Adrenal gland (tissue), 12 donors: ENCODE measurements around the gene BUD31. TPM values are rescaled to one million over a fixed set of nuclear protein-coding genes. Genes with fewer than 3 reads are reported as not detected.

Experiments
- DNase-seq, 7 donors: peaks; one replicate each; pipeline ENCODE4 v3.0.0-alpha.2; 2019 to 2020
- H3K27ac ChIP-seq, 5 donors: fragments of 200-600 bp; sonication (generic) in 4 of 5; 1 replicate in 3 of 5; 2 replicates in 2 of 5; pipeline versions ENCODE4 v1.5.1 to v1.8.0; 2016 to 2020; ENCODE audit warnings: mild to moderate bottlenecking in 1 of 5
- H3K27me3 ChIP-seq: fragments of 200-600 bp; 2 replicates; pipeline ENCODE4 v1.8.0; 2021
- H3K36me3 ChIP-seq, 2 donors: fragments of 200-600 bp; replicated peaks in 1 of 2; 1 replicate in 1 of 2; 2 replicates in 1 of 2; pipeline versions ENCODE4 v1.5.1 to v1.8.0; 2018 to 2022
- H3K4me1 ChIP-seq, 2 donors: fragments of 200-600 bp; replicated peaks in 1 of 2; 1 replicate in 1 of 2; 2 replicates in 1 of 2; pipeline versions ENCODE4 v1.5.1 to v1.8.0; 2018 to 2021
- H3K4me3 ChIP-seq, 4 donors: fragments of 200-600 bp; sonication (generic) in 3 of 4; one replicate each; pipeline ENCODE4 v1.5.1; 2016 to 2018
- H3K9me3 ChIP-seq, 3 donors: fragments of 200-600 bp; sonication (generic) in 1 of 3; replicated peaks in 1 of 3; 1 replicate in 2 of 3; 2 replicates in 1 of 3; pipeline versions ENCODE4 v1.5.1 to v1.8.0; 2016 to 2021
- CTCF ChIP-seq, 6 experiments: fragments of 450-650 bp in 4 of 6; fragments of 200-600 bp in 2 of 6; sonication (generic) in 1 of 6; IDR thresholded peaks; 1 replicate in 5 of 6; 2 replicates in 1 of 6; pipeline versions ENCODE4 v1.5.1 to v1.8.0; 2016 to 2021; ENCODE audit warnings: antibody characterized with exemption in 6 of 6, mild to moderate bottlenecking in 2 of 6, moderate library complexity in 1 of 6
- POLR2A ChIP-seq, 2 donors: fragments of 450-650 bp; IDR thresholded peaks; one replicate each; pipeline ENCODE4 v1.6.1; 2017; ENCODE audit warnings: antibody characterized with exemption in 2 of 2, mild to moderate bottlenecking in 2 of 2, moderate library complexity in 1 of 2
- WGBS, 4 donors: extraction: QIAGEN DNeasy Blood & Tissue Kit in 2 of 4; methylation state at CpG; one replicate each; pipeline versions ENCODE4 v1.1.5 to v1.1.7; 2013 to 2017; 5-methylcytosine and 5-hydroxymethylcytosine counted together
- intact Hi-C, 2 donors: fragments of 100-400 bp; cut with DNase I; formaldehyde crosslinking; loops; one replicate each; pipeline versions ENCODE4 v1.14.1 to v1.15.0; 2022 to 2023
- polyA plus RNA-seq, 3 donors: library from polyadenylated mRNA; stranded (reverse); fragments of 200-250 nt in 2 of 3; fragments of 350-450 nt in 1 of 3; fragmentation: Illumina TruSeq in 1 of 3; extraction: RNeasy Lipid Tissue Mini Kit (QIAGEN cat#74804) in 1 of 3; gene quantifications; one replicate each; pipeline ENCODE4 v1.2.3, GENCODE V29; 2013 to 2014
- total RNA-seq, 9 donors: library from RNA; depleted of rRNA in 4 of 9; stranded (reverse); fragments of >200 nt in 4 of 9; fragments of 120-200 nt in 1 of 9; fragmentation: NEBNext Ultra II Directional in 1 of 9; extraction: Animal tissue kit (Norgen Biotek cat#: 25700) in 1 of 9; gene quantifications; one replicate each; pipeline versions ENCODE4 v1.1.0 to v1.2.4, GENCODE V29; 2013 to 2023
- donor health status: healthy with polysubstance abuse.
- donor health status: Bipolar disorder and iron deficiency.
- donor health status: DM: yes; HTN: yes; CAD: no.
- donor health status: DM: no; HTN: no; CAD: no.
- donor health status: DM: no; HTN: no; CAD: no.
- donor health status: DM: yes; HTN: yes; CAD: no.

Gene BUD31
- total and polyA plus RNA-seq, 12 donors, result 59.0 to 287 (median 86.7) TPM

- intact Hi-C loops, result no loop called here
- H3K27ac ChIP-seq, result peak overlapping the region in 1 of 5 donors; percentile 1
- no peaks in the 10 kb centered on the region for H3K27me3 ChIP-seq
- DNase-seq, result peak in 5 of 7 donors; percentile 52 to 63 (median 53)
- peaks cover 12 to 17% of the 10 kb centered on the region in 2 donors for H3K4me1 ChIP-seq
- H3K9me3 ChIP-seq, result no peaks in the 10 kb centered on the region
- WGBS, 4 donors, result 67 to 84% (median 71%) methylated on average over 17 to 23 of the region's 23 CpGs
- H3K4me3 ChIP-seq, result no peak overlapping the region
- H3K36me3 ChIP-seq, result peaks cover 0 to 78% of the 10 kb centered on the region in 2 donors
- TF ChIP-seq CTCF (IDR thresholded peaks at IDR 0.05) (no peak), POLR2A (IDR thresholded peaks at IDR 0.05) (no peak)
These were observed 17.7 kb upstream of the BUD31 start for GRCh38 chr7:99390941-99391602.

GRCh38 chr7:99392046-99392445 is 16.7 kb upstream of the BUD31 start:
- intact Hi-C loops, result no loop called here
- no peak for DNase-seq
- 85 to 93% (median 90%) methylated on average over 5 to 8 of the region's 8 CpGs for WGBS, 4 donors
- H3K27ac ChIP-seq, result peak overlapping the region in 2 of 5 donors; percentile 69 to 79
- peaks cover 12 to 17% of the 10 kb centered on the region in 2 donors for H3K4me1 ChIP-seq
- H3K36me3 ChIP-seq, result peaks cover 0 to 74% of the 10 kb centered on the region in 2 donors
- no peaks in the 10 kb centered on the region for H3K9me3 ChIP-seq
- TF ChIP-seq POLR2A (IDR thresholded peaks at IDR 0.05), result no peak
- no peak for TF ChIP-seq CTCF (IDR thresholded peaks at IDR 0.05)
- no peak overlapping the region for H3K4me3 ChIP-seq
- no peaks in the 10 kb centered on the region for H3K27me3 ChIP-seq

- no peaks in the 10 kb centered on the region for H3K9me3 ChIP-seq
- intact Hi-C loops, result no loop called here
- H3K27me3 ChIP-seq, result no peaks in the 10 kb centered on the region
- WGBS, 4 donors, result 2 to 33% (median 4%) methylated on average over 6 to 68 of the region's 68 CpGs
- H3K27ac ChIP-seq, result peak overlapping the region; percentile 17 to 79 (median 40)
- peak overlapping the region in 2 of 4 donors; percentile 25 to 59 for H3K4me3 ChIP-seq
- DNase-seq, result peak; percentile 80 to 94 (median 86)
- peaks cover 12 to 17% of the 10 kb centered on the region in 2 donors for H3K4me1 ChIP-seq
- TF ChIP-seq POLR2A (IDR thresholded peaks at IDR 0.05) (peak in 1 of 2 donors; percentile 65), CTCF (IDR thresholded peaks at IDR 0.05) (peak in 1 of 6 experiments; percentile 9)
- H3K36me3 ChIP-seq, result peaks cover 0 to 76% of the 10 kb centered on the region in 2 donors
These were observed 16.0 kb upstream of the BUD31 start for GRCh38 chr7:99392659-99393354.

GRCh38 chr7:99393355-99394187 is 15.2 kb upstream of the BUD31 start:
- H3K9me3 ChIP-seq, result no peaks in the 10 kb centered on the region
- no peaks in the 10 kb centered on the region for H3K27me3 ChIP-seq
- H3K4me1 ChIP-seq, result peaks cover 12 to 17% of the 10 kb centered on the region in 2 donors
- H3K36me3 ChIP-seq, result peaks cover 0 to 76% of the 10 kb centered on the region in 2 donors
- peak overlapping the region; percentile 17 to 79 (median 40) for H3K27ac ChIP-seq
- H3K4me3 ChIP-seq, result peak overlapping the region in 2 of 4 donors; percentile 25 to 59
- peak in 5 of 7 donors; percentile 48 to 69 (median 57) for DNase-seq
- TF ChIP-seq CTCF (IDR thresholded peaks at IDR 0.05), result no peak
- TF ChIP-seq POLR2A (IDR thresholded peaks at IDR 0.05), result no peak
- 35 to 43% (median 37%) methylated on average over 18 to 30 of the region's 30 CpGs for WGBS, 4 donors
- intact Hi-C loops, result no loop called here
